CD4-positive, alpha-beta T cell treated with Interferon gamma for 1 hour (primary cell): ENCODE results near the gene TIGD6.
"Not testable (repeated sequence)": the region's sequence is repeated elsewhere in the genome, so short reads cannot be mapped to it uniquely, and the experiment has no call there.

ENCODE experiments used
- DNase-seq: peaks from one replicate; pipeline ENCODE4 v3.0.0-alpha.2; 2020

TIGD6 gene

DNA sequence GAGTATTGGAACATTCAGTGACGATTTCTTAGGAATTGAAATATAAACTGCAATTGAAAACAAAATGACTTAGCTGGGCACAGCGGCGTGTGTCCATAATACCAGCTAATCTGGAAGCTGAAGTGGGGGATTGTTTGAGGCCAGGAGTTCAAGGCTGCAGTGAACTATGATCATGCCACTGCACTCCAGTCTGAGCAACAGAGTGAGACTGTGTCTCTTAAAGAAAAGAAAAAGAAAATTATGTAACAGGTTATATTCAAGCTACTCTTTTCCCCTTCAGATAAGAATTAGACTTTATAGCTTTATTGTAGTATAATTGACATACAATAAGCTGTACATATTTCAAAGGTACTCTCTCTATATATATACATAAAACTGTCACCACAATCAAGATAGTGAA is 33.5 kb downstream of the TIGD6 start:
- no peak for DNase-seq

- DNase-seq = no peak
Measured at GRCh38 chr5:149963729-149964128, 36.7 kb downstream of the TIGD6 start.

DNA sequence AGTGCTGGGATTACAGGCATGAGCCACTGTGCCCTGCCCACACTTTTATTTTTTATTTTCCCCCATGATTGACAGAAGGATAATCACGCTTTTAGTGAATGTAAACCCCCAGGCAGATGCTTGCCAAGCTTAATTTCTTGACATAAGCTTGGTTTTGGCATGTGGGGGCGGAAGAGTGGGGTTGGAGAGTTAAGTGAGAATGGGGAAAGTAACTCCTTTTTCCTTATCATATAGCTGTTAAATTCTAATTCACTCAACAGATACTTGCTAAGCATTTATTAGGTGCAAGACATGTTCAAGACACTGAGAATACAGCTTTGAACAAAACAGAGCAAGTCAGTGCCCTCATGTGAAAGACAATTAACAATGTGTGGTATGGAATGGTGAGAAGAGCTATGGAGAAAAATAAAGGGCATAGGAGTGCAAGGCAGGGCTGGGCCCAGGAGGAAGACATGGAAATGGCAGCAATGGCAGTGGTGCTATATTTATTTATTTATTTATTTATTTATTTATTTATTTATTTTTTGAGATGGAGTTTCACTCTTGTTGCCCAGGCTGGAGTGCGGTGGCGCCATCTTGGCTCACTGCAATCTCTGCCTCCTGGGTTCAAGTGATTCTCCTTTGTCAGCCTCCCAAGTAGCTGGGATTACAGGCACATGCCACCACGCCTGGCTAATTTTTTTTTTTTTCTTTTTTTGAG is 37.7 kb downstream of the TIGD6 start:
- DNase-seq = no peak

DNA sequence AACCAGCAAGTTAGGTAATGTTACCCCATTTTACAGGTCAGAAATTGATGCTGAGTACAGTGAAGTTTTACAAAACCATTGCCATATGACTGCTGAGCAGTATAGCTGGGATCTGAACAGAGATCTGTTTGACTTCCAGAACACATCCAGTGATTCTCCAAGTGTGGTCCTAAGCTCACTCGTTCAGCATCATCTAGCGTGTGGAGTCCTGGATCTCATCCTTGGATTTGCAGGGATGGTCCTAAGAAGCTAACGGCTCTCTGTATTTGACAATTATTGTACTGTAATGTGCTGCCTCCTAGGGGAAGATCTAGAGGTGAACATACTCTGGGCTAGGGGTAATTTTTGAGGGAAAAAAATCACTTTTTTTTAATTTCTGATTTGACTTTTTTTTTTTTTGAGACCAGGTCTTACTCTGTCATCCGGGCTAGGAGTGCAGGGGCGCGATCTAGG is 38.5 kb downstream of the TIGD6 start:
- no peak for DNase-seq

DNA sequence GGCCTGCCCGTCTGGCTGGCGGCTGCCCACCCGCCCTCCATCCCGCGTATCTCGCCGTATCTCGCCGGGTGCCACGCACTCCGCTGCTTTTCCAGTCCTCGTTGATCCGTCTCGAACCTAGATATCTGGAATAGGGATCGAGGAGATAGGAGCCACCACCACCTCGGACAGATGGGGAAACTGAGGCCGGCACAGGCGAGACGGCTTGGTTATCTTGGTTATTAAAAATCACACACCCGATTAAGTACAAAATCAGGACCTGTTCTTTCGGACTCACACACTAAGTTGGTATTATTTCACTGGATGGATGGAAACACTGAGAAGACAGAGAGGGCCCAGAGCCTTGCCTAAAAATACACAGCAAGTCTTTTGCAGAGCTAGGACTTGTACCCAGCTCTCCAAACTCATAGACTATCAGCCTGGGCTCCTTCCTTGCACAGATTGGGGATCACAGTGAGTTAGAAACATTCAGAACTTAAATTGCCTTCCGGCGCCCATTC is 39.2 kb downstream of the TIGD6 start:
- DNase-seq = no peak

GRCh38 chr5:149960272-149961185 is 39.9 kb downstream of the TIGD6 start, which contains the start of gene SLC26A2:
TSS of gene SLC26A2 (plus strand) at chr5:149960758. CDS start at chr5:149977653, 16,895 bp downstream.
- peak; percentile 94 for DNase-seq

DNA sequence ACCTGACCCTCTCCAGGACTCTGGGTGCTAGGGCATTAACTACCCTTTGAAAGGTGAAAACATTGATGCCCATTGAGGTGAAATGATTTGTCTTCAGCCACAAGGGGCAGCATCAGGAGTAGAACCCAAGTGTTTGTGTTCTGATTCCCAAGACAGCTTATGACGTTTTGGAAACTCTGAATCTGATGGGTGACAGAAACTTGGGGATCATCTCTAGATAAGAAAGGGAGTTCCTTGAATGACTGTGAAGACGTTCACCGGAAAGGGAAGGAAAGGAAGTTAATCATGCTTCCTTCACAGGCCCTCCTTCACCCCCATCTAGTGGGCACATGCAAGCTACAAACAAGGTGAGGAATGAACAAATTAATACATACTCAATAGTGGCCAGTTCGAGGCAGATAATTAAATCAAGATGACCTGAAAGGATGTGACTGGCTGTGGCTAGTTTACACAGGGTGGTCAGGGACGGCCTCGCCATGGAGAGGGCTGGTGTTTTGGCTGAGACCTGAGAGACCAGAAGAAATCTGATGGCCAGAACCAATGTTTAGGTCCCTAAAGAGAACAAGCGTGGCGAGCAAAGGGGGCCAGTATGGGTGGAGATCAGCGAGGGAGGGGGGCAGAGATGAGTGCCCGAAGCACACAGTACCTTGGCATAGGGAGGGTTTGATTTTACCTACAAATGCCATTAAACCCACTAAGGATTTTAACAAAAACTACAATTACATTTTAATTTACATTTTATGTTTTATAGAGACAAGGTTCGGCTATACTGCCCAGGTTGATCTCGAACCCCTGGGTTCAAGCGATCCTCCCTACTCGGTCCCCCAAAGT is 40.8 kb downstream of the TIGD6 start:
- peak; percentile 32 for DNase-seq

DNA sequence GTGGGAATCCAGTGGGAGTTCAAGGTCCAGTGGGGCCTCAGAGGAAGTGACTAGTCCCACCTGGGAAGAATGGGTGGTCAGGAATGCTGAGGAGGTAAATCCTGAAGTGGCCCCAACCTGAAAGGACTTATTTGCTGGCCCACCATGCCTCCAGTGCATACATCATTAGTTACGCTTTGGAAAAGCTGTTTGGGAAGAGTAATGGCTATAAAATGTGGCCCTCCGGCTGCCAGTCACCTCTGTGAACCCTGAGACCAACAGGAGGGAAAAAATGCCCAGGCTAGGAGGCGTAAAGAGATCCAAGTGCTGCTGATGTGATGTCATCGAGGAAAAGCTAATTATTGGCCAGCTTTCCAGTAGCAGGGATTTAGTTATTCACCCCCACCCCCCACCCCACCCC is 42.6 kb downstream of the TIGD6 start:
- DNase-seq = no peak

GRCh38 chr5:149956685-149957084 is 43.8 kb downstream of the TIGD6 start:
- no peak for DNase-seq

GRCh38 chr5:149954798-149955197 is 45.7 kb downstream of the TIGD6 start:
- no peak for DNase-seq

- DNase-seq = no peak
Measured at GRCh38 chr5:149953436-149954121, 46.9 kb downstream of the TIGD6 start.

GRCh38 chr5:149951138-149951749 is 49.2 kb downstream of the TIGD6 start:
- no peak for DNase-seq

- no peak for DNase-seq
Measured at GRCh38 chr5:149948993-149949392, 51.5 kb downstream of the TIGD6 start.

DNA sequence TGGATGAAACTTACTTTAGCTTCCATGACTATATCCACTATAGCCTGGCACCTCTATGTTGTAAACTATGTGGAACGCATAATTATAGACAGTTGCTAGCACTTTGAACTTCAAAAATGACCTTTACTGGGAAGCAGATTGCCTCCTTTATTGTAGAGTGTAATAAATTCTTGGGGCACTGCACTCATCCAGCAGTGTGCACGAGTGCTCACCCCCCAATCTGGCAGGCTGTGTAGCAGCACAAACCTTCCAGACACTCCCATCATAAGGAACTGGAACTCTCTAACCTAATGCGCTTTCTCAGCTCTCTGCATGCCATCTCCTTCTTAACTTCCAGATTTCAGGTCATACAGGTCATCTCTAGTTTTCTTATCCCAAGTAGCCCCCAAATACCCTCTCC is 54.3 kb downstream of the TIGD6 start:
- no peak for DNase-seq

GRCh38 chr5:149944666-149945065 is 55.8 kb downstream of the TIGD6 start, which contains the start of gene PDE6A:
TSS of gene PDE6A (minus strand) at chr5:149944793. CDS start at chr5:149944673, 120 bp downstream.
- no peak for DNase-seq

DNA sequence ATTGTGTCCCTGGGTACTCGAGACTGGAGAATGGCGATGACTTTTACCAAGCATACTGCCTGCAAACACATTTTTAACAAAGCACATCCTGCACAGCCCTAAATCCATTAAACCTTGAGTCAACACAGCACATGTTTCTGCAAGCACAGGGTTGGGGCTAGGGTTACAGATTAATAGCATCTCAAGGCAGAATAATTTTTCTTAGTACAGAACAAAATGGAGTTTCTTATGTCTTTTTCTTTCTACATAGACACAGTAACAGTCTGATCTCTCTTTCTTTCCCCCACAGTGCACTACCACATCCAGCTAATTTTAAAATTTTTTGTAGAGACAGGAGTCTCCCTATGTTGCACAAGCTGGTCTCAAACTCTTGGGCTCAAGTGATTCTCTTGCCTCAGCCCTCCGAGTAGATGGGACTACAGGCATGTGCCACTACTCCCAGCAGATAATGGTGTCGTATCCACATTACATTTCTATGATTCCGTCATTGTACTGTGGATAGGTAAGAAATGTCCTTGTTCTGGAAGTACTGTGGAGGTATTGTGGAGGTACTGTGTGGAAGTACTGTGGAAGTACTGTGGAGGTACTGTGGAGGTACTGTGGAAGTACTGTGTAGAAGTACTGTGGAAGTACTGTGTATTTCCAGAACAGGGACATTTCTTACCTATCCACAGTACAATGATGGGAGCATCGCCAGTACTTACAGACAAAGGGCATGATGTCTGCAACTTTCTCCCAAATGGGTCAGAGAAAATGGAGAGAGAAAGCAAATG is 57.1 kb downstream of the TIGD6 start:
- not testable (repeated sequence) for DNase-seq
